ENCODE data around the gene BRD7.

DNA sequence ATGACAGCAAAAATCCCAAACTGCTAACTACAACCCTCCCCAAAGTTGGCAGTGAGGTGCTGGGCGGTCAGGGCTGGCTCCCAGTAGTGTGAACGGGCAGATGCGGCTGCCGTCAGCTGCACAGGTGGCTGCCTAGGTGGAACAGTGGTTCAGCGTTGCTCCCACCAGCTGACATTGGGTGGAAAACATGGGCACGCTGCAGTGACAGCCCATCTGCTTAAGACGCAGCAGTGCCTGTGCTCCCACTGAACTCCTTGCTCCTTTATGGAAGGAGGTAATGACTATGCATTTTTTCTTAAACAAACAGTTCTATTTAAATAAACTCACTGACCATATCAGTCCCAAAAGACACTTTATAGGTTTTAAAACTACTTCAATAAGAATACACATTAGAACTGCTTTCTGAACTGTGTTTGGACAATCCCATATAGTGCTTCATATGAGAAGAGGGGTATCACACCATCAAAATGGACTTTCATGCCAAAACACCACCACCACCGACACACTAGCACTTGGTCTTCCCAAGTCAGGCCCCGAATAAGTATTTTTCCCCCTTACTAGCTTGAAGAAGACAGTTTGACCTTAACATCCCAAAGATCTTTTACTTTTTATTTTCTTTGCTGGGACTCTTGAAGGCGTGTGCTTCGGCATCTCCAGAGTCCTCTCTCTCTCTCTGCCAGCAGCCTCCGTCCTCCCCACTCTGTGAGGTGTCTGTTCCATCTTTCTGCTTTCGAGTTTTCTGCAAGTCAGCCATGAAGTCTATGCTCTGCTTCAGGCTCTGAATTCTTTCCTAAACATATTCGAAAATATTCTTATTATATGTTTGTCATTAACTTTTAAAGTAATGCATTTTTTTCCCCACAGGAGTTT, 34.4 kb downstream of the BRD7 start:
- TF ChIP-seq CTCF (tag by site-specific recombination; IDR thresholded peaks at IDR 0.05): no peak
- no peak for TF ChIP-seq BCL11A (tag by site-specific recombination; IDR thresholded peaks at IDR 0.05; ENCODE audit: low read depth)
- no peak for TF ChIP-seq ZNF155 (tag by site-specific recombination; IDR thresholded peaks at IDR 0.05)
- TF ChIP-seq, protein P1, sequence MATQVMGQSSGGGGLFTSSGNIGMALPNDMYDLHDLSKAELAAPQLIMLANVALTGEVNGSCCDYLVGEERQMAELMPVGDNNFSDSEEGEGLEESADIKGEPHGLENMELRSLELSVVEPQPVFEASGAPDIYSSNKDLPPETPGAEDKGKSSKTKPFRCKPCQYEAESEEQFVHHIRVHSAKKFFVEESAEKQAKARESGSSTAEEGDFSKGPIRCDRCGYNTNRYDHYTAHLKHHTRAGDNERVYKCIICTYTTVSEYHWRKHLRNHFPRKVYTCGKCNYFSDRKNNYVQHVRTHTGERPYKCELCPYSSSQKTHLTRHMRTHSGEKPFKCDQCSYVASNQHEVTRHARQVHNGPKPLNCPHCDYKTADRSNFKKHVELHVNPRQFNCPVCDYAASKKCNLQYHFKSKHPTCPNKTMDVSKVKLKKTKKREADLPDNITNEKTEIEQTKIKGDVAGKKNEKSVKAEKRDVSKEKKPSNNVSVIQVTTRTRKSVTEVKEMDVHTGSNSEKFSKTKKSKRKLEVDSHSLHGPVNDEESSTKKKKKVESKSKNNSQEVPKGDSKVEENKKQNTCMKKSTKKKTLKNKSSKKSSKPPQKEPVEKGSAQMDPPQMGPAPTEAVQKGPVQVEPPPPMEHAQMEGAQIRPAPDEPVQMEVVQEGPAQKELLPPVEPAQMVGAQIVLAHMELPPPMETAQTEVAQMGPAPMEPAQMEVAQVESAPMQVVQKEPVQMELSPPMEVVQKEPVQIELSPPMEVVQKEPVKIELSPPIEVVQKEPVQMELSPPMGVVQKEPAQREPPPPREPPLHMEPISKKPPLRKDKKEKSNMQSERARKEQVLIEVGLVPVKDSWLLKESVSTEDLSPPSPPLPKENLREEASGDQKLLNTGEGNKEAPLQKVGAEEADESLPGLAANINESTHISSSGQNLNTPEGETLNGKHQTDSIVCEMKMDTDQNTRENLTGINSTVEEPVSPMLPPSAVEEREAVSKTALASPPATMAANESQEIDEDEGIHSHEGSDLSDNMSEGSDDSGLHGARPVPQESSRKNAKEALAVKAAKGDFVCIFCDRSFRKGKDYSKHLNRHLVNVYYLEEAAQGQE (tag by site-specific recombination; IDR thresholded peaks at IDR 0.05): no peak
- no peak for TF ChIP-seq ZNF76 (tag by site-specific recombination; IDR thresholded peaks at IDR 0.05; ENCODE audit: borderline replicate concordance, low read depth)
- TF ChIP-seq ZSCAN16 (tag by site-specific recombination; IDR thresholded peaks at IDR 0.05): no peak
- no peak for TF ChIP-seq ZNF561 (tag by site-specific recombination; IDR thresholded peaks at IDR 0.05; ENCODE audit: borderline replicate concordance)
- no peak for TF ChIP-seq ZNF114 (tag by site-specific recombination; IDR thresholded peaks at IDR 0.05)
- TF ChIP-seq ZFP37 (tag by site-specific recombination; IDR thresholded peaks at IDR 0.05): no peak
- TF ChIP-seq SP2 (tag by site-specific recombination; IDR thresholded peaks at IDR 0.05): no peak

Measured in HEK293 (cell line).